Measurements from ENCODE around the gene PCID2.
A peak's percentile ranks its signal among the peaks of the same experiment; 100 is the strongest.

Gene PCID2

DNA sequence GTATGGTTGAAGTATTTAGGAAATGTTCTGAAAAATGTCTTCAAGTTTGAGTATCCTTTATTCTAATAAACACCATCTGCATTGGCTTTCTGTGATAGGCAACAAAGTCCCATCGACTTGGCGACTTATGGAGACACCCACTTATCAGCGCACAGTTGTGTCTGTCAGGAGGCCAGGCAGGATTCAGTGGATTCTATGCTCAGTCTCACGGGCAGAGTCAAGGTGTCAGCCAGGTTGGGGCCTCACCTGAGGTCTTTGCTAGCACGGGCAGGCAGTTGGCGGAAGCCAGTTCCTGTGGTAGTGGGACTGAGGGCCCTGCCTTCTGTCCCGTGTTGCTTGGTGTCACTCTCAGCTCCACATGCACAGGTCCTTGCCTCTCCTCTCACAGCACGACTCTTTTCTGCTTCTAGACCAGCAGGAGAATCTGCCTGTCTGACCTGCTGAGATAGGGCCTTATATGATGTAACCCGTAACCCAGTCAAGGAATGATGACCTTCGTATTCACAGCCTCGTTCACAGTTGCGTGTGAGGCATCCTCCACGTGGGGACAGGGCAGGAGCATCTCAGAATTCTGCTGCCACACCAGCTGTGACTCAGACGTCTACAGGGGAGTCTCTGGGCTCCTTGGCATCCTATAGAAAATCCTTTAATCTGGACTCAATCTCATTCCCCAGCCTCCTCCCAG, 10.9 kb upstream of the PCID2 start:
- no peak for DNase-seq (ENCODE audit: low spot score)

DNA sequence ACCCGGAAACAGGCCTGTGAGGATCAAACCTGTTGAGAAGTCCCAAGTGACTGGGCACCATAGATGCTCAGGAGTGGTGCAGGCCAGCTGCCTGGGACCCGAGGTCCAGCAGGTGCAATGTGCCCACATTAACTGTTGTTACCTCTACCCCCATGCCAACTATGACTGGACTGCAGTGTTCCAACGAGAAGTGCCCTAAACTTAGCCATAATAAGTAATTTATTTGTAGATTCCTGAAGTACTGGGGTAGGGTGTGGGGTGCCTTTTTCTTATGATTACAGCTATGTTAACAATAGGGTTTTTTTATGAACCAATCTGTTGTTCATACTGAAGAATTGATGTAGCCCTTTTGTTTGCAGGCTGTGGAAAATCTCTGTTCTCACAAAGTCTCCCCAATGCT, 10.1 kb upstream of the PCID2 start:
- no peak for DNase-seq (ENCODE audit: low spot score)

DNA sequence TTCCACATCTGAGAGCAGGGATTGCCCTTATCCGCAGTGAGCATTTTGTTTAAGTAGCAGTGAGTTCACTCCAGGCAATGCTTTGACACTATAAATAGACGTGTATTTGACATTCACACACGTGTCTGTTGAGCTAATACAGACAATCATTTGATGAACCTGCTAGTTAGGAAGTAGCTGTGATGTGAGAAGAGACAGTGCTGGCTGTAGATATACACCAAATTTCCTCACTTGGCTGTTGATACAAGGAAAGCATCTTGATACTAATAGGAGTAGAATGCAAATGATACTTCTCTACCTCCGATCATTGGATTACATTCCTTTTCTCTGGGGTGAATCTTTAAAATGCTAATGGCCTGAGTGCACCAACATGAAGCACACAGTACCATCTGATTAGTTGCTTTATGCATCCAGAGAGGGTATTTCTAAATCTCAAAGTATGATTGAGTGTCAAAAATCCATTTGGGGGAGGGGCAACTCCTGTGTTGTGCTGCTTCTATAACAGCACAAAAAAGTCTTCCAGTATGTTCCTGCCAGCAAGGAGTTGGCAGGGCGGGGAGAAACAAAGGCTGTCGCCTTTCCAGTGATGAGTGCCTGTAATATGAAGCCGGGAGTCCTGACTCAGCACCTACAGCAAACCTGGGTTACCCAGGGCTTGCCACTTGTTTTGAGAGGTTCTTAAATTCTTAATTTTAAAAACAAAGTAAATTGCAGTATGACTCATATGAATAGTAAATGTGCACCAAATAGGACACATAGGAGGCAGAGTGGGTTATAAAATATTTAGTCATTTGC, 8.0 kb upstream of the PCID2 start:
- peak; percentile 49 for DNase-seq (ENCODE audit: low spot score)

DNA sequence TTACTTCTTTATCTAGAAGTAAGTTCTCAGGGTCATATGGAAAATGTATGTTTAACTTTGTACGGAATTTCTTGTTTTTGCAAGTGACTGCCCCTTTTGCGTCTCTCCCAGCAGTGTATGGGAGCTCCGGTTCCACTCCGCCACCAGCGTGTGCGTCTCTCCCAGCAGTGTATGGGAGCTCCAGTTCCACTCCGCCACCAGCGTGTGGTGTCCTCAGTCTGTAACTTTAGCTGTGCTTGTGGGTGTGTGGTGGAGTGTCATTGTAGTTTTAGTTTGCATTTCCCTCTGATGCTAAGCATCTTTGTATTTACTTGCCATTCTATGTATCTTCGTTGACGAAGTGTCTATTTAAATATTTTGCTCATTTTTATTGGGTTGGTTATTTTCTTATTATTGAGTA, 3.3 kb upstream of the PCID2 start:
- DNase-seq (ENCODE audit: low spot score) = peak; percentile 11

DNA sequence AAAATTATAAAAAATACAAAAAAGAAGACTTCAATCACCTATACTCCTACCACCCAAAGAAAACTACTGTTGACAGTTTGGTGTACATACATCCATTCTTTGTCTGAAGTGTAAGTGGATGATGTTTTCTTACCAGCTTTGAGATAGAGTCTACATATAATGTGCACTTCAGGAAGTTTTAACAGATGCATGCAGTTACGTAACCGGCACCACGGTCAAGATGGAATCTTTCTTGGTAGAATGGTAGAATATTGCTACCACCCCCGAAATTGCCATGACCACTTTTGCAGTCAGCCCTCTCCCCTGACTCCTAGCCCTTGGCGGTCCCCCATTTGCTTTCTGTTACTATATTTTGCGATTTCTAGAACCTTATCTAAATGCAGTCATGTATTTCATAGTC, 2.4 kb upstream of the PCID2 start:
- DNase-seq (ENCODE audit: low spot score) = no peak

DNA sequence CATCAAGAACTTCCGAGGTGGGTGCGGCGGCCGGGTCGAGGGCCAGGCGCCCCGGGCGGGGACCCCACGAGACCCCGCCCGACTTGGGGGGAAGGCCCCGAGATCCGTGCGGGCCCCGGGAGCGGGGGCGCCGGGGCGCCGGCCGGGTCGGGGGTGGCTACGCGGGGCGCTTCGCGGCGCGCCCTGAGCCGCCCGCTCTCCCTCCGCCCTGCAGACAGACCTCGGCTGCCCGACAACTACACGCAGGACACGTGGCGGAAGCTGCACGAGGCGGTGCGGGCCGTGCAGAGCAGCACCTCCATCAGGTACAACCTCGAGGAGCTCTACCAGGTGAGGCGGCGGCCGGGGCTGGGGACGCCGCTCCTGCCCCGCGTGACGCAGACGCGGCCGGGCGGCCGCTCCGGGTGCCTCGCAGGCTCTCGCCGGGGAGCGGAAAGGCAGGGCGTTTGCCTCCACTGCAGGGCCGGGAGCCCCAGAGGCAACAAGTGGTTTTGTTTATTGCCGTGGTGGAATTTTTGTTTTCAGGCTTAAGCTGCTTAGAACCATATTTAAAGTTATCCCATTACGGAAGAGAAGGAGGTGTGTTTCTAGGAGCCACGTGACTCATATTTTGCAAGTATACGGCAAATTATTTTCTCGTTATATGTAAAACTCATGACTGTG, 1.4 kb upstream of the PCID2 start:
- peak; percentile 30 for DNase-seq (ENCODE audit: low spot score)

DNA sequence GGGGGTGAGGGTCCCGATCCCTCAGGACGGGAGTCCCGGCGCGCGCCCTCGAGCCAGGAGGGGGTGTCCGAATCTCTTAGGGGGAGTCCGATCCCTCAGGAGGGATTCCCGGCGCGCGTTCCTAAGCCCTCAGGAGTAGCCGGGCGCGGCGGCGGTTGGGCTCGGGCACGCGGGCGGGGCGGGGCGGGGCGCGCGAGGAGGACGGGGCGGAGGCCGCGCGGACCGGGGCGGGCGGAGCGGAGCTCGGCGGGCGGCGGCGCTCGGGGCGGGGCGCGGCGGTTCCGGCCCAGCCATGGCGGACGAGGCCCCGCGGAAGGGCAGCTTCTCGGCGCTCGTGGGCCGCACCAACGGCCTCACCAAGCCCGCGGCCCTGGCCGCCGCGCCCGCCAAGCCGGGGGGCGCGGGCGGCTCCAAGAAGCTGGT, 878 bp upstream of the PCID2 start, which contains the start of gene CUL4A:
Gene CUL4A (plus strand): TSS at position 278 of the 423 bp plus-strand sequence. CDS start 15 bp downstream, at position 293.
- peak; percentile 66 for DNase-seq (ENCODE audit: low spot score)

DNA sequence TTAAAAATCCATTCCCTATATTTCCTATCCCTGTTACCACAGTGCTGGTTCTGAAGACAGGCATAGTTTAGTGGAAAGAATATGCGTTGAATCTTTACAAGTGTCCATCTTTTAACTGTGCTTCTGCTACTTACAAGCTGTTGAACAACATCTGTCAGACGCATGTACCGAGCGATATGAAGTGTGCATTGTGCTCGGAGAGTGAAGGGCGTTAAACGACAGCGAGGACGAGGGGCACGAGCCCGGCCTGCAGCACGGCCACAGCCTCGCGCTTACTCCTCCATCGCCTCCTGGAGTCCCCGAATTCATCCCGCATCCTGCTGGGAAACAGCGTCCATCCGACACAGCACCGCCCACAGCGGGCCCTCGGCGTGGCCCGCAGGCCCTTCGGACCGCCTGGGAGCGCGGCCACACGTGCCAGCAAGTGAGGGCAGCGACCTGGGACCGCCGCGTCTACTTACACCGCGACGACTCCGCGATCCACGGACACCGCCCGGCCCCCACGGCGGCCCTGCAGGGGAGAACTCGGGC, 514 bp downstream of the PCID2 start:
- DNase-seq (ENCODE audit: low spot score) = peak; percentile 20

DNA sequence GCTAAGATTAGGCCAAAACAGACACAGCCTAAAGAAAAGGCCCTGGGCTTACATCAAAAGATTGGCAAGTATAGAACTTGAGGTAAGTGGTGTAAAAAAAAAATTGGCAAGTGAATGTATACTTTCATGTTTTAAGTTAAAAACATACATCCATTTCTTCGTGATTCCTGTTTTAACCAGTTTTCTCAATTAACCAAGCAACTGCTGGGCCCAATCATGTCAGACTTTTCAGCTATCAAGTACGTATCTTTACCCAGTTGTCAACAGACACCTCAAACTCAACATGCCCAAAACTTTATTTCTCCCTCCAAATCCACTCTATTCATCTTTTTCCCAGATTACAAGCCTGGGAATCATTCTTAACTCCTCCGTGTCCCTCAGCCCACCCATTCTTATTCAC, 1.0 kb downstream of the PCID2 start:
- no peak for DNase-seq (ENCODE audit: low spot score)

DNA sequence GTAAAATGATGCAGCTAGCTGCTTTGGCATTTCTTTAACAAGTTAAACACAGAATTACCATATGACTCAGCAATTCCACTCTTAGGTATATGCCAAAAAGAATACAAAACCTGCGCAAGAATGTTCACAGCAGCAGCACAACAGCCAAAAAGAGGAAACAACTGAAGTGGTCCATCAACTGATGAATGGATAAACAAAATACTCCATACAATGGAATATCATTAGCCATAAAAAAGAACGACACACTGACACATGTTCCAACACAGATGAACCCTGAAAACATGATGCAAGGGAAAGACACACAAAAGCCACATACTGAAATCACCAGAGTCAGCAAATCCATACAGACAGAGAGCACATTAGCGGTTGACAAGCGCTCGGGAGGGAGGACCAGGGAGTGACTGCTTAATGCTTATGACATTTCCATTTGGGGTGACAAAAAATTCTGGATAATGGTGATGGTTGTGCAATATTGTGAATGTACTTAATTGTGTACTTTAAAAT, 3.0 kb downstream of the PCID2 start:
- no peak for DNase-seq (ENCODE audit: low spot score)

DNA sequence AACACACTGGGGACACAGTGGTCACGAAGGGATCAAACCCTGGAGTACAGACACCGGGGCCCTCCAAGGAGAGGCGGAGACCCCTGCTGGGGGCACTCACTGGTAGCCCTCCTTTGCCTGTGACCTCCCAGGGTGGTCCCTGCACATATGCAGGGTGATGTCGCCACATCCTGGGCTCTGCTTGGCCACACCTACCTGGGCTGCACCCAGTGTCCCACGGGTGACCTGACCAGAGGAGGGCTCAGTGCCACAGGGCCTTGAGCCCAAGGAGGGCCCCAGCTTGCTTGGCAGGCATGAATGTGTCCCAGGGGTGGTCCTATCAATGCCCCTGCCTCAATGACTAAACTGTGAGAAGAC, 4.1 kb downstream of the PCID2 start:
- no peak for DNase-seq (ENCODE audit: low spot score)

DNA sequence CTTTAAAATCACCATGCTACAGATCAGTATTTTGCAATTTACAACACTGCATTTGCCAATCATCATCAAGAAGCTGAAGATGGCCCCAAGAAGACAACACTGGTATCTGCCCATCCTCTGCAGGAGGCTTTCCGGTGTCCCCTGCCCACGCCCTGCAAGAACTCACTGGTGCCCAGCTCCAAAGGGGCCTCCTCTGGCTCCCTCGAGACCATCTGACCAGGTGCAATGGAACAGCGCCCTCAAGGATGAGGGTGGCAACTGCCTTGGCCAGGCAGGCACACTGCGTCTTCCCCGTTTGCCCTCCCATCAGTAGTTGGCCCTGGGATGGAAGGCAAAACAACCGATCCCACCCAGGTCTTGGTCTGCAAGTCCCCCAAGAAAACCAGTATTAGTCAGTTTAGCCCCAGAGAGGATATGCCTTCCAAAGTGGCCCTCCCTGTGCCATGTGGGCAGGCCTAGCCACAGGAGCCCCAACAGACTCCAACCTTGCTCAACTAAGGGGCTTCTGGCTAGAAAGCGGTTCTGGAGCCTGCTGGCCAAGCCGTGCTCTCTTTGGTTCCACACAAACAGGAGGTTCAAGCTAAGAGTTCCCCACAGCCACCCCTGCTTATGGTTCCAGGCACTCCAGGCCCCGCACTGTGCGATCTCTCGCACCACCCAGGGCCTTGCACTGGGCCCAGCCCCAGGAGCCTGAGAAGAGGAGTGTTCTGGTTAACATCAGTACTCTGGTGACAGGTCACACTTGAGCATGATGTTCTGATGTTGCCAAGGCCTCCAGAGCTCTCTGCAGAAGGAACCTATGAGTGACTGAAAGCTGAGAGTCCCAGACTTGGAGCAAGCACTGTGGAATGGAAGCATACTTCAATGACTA, 4.7 kb downstream of the PCID2 start:
- no peak for DNase-seq (ENCODE audit: low spot score)

DNA sequence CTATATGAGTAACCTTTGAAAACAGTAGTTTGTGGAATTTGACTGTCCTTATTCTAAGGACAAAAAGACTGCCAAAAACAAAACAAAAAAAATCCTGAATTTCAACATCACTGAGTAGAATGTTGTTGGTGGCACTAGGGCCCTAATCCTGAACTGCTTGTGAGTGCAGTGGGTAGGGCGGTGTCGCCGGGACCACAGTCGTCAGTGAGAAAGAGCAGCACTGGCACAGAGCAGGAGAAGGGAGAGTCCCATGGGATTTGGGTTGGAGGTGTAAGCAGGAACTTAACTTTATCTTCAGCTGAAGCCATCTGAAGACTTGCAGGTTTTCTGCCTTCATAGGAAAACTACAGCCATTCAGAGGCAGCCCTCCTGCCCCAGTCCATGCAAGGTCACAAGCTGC, 5.6 kb downstream of the PCID2 start:
- no peak for DNase-seq (ENCODE audit: low spot score)

DNA sequence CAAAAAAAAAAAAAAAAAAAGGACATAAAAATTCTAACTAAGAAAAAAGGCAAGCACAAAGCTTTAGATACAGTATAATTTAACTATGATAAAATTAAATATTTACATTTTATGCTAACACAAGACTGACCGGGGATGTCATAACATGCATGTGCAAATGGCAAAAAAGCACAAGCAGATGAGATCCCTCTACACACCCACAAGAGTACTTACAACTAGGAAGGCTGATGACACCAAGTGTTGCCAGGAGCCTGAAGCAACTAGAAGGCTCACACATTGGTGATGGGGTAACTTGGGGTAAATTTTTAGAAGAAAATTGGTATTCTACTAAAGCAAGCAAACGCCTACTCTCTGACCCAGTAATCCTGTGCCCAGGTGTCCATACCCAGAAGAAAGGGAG, 6.7 kb downstream of the PCID2 start:
- no peak for DNase-seq (ENCODE audit: low spot score)

DNA sequence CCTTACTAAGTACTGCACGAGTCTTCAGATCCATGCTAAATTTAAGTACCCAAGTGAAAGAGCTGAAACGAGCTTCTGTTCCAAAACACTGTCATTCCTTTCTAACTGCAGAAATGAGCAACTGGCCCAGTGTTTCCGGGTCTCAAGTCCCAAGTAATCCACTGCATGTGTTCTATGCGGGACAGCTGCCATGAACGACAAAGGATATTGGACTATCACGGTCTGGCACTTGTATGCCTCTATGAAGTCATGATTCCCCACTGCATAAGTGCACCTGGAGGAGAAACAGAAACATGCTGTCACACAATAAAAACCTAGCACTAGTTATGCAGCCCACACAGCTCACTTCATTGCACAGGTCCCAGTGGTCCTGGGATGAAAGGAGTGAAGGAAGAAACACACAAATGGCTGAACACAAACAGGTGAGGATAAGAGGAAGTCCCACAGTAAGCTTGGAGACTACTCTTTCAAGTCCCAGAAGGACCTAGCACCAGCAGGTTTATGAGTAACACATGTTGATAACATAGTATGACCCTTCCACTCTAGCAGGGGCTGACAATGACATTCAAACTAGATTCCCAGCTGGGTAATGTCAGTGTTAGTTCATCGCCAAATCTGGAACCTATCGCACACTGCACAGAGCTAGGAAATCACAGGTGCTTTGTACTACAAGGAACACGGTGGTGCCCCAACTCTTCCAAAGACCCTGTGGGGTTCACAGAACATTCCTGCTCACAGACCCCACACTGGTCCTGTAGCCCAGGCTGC, 11.3 kb downstream of the PCID2 start:
- no peak for DNase-seq (ENCODE audit: low spot score)

DNA sequence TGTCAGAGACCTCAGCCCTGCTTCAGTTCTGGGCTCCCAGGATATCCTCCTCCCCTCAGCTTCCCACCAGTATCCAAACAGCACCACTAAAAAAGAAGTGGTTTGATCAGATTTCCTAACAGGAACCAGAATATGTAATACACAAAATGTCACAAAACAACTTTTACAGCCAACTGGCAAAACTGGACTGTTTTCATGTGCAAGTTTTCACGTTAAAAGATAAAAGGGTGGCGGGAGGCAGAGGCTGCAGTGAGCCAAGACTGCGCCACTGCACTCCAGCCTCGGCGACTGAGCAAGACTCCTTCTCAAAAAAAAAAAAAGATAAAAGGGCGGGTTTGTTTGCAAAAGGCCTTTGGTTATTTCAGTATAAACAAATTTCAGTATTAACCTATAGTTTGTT, 13.1 kb downstream of the PCID2 start:
- no peak for DNase-seq (ENCODE audit: low spot score)

DNA sequence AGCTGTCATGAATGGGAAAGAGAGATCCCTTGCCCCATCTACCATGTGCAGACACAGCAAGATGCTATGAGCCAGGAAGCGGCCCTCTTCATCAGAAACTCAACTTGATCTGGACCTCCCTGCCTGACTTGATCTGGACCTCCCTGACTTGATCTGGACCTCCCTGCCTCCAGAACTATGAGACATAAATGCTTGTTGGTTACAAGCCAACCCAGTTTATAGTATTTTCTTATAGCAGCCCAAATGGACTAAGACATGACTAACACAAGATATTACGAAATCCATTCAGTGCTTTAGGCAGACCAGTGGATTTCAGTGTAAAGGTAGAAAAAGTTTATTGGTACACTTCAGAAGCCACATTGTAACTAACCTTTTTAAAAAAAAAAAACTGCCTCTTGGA, 15.6 kb downstream of the PCID2 start:
- DNase-seq (ENCODE audit: low spot score) = no peak

DNA sequence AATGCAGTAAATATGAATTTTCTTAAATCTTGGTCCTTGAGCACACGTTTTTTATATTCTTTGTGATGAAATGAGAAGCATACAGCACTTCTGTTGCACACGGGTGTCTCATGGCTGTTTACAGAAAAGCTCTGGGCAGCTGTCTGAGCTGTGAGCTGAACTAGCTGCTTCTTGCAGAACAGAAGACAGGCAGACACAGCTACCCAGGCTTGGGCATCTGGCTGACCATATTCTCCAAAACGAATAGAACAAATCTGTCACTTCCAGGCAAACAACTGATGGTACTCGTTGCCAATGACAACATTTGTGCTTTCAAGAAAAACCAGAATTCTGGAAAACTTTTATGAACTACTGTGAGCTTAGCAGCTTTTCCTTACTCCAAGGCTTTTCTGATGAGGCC, 16.2 kb downstream of the PCID2 start:
- DNase-seq (ENCODE audit: low spot score) = no peak

DNA sequence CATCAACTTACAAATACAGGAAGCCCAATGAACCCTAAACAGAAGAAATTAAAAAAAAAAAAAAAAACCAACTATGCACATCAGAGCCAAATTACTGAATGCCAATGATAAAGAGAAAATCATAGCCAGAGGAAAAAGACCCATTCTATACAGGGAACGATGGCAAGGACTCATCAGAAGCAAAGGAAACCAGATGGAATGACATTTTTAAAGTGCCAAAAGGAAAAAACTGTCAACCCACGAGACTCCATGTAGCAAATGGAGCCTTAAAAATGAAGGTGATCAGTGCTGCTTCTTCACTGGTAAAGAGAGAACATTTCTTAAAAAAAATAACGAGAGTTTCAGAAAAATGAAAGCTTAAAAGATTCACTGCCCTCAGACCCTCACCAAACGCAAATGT, 18.3 kb downstream of the PCID2 start:
- DNase-seq (ENCODE audit: low spot score) = no peak

DNA sequence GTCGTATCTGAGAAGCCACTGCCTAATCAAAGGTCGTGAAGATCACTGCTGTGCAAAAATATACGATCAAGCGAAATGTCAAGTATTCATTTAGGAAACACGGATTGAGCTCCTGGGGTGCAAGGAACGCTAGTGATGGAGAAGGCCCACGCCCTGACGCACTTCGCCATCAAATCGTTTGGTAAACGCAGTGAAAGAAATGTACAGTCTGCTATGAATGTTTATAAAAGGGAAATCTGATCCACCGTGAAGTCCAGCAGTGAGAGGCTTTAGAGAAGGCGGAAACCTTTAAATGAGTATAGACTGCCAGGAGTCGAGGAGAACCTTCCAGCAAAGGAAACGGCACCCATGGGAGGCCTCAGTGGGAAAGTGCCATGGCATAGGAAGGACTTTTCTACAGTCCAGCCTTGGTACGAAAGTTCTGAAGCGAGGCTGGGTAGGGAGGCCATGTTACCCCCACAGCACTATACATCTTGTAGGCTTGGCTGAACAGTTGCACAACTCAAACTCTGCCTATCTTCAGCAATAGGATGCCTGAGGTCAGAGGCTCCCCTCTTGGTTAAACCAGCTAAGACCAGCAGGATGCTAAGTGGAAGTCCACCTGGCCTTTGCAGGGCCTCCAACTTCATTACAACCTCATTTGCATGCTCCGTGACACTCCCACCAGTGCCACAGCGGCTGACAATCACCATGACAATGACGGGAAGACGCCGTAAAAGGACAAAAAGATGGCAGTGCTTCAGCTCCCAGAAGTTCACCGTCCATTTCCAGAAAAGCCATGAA, 20.4 kb downstream of the PCID2 start:
- no peak for DNase-seq (ENCODE audit: low spot score)
